SU-DHL-6 (cell line): Measurements from ENCODE around the gene OR9G1.

Experiments
- H2AFZ ChIP-seq: fragments of 200-600 bp; sonication (generic); 2 replicates; pipeline ENCODE4 v1.6.1; 2014; ENCODE audit warnings: low read depth, mild to moderate bottlenecking, moderate library complexity, mixed read lengths, antibody characterized with exemption, low read length; ENCODE audit not compliant: severe bottlenecking
- H3F3A ChIP-seq: fragments of 200-600 bp; shearing (Covaris generic); 2 replicates; pipeline ENCODE4 v1.6.0; 2016; ENCODE audit warnings: antibody characterized with exemption, mild to moderate bottlenecking; ENCODE audit not compliant: insufficient read depth
- H3K27ac ChIP-seq: fragments of 200-600 bp; sonication (generic); 2 replicates; pipeline ENCODE4 v1.5.1; 2016; ENCODE audit warnings: low read depth, mild to moderate bottlenecking, low read length, moderate library complexity, mixed read lengths
- H3K27me3 ChIP-seq: fragments of 200-600 bp; sonication (generic), shearing (Covaris generic); 2 replicates; pipeline ENCODE4 v1.6.0; 2014; ENCODE audit warnings: mild to moderate bottlenecking, low read length
- H3K36me3 ChIP-seq: fragments of 200-600 bp; sonication (generic); 2 replicates; pipeline ENCODE4 v1.6.1; 2014; ENCODE audit warnings: mild to moderate bottlenecking, low read length, mixed read lengths
- H3K4me2 ChIP-seq: fragments of 300-600, 200-600 bp; shearing (Covaris generic), sonication (generic); 2 replicates; pipeline ENCODE4 v1.6.0; 2014; ENCODE audit warnings: low read length, low read depth, mild to moderate bottlenecking; ENCODE audit not compliant: poor library complexity, severe bottlenecking
- H3K4me3 ChIP-seq: fragments of 200-600 bp; sonication (generic); 2 replicates; pipeline ENCODE4 v1.5.1; 2014; ENCODE audit warnings: antibody characterized with exemption, low read length, mild to moderate bottlenecking, mixed read lengths; ENCODE audit not compliant: insufficient read depth, poor library complexity, severe bottlenecking
- H3K79me2 ChIP-seq: fragments of 200-600 bp; sonication (generic); 2 replicates; pipeline ENCODE4 v1.6.1; 2014; ENCODE audit warnings: mild to moderate bottlenecking, low read length, moderate library complexity; ENCODE audit not compliant: insufficient read depth
- H3K9ac ChIP-seq: fragments of 200-600 bp; sonication (generic); 2 replicates; pipeline ENCODE4 v1.7.0; 2014; ENCODE audit warnings: mild to moderate bottlenecking, low read length
- H3K9me2 ChIP-seq: fragments of 200-600 bp; sonication (generic); replicated peaks from 2 replicates; pipeline ENCODE4 v1.6.1; 2014; ENCODE audit warnings: low read length; ENCODE audit not compliant: insufficient read depth
- H3K9me3 ChIP-seq: fragments of 200-600 bp; sonication (generic); 2 replicates; pipeline ENCODE4 v1.6.1; 2014; ENCODE audit warnings: low read length, mixed read lengths; ENCODE audit not compliant: insufficient read depth
- H4K20me1 ChIP-seq: fragments of 200-600 bp; sonication (generic); 2 replicates; pipeline ENCODE4 v1.6.1; 2014; ENCODE audit warnings: low read depth, mild to moderate bottlenecking, antibody characterized with exemption, low read length, moderate library complexity, mixed read lengths
- CTCF ChIP-seq: fragments of 200-600 bp; sonication (generic); IDR thresholded peaks from one replicate; pipeline ENCODE4 v1.5.1; 2017; ENCODE audit warnings: antibody characterized with exemption, mild to moderate bottlenecking, low read length, moderate library complexity; ENCODE audit not compliant: insufficient read depth, poor library complexity, severe bottlenecking
- EZH2phosphoT487 ChIP-seq: fragments of 200-600 bp; sonication (generic), shearing (Covaris generic); conservative IDR thresholded peaks from 2 replicates; pipeline ENCODE4 v1.6.1; 2018; ENCODE audit warnings: mild to moderate bottlenecking, antibody characterized with exemption, low read length, moderate library complexity, mixed read lengths

OR9G1 gene

GRCh38 chr11:56698795-56699194, at the start of gene OR9G1:
Gene OR9G1 (plus strand): TSS chr11:56699095. CDS start chr11:56700388, 1,293 bp downstream.
- TF ChIP-seq CTCF (no peak), EZH2phosphoT487 (no peak)
- H3K79me2 ChIP-seq = no peaks in the 10 kb centered on the region
- H3K9me2 ChIP-seq = no peaks in the 10 kb centered on the region
- H3F3A ChIP-seq = no peaks in the 10 kb centered on the region
- H3K27ac ChIP-seq = no peak within 1 kb of the TSS
- no peak within 1 kb of the TSS for H3K4me3 ChIP-seq
- no peaks in the 10 kb centered on the region for H3K36me3 ChIP-seq
- no peaks in the 10 kb centered on the region for H3K27me3 ChIP-seq
- no peak within 1 kb of the TSS for H3K9ac ChIP-seq
- no peaks in the 10 kb centered on the region for H3K9me3 ChIP-seq
- H4K20me1 ChIP-seq = no peaks in the 10 kb centered on the region
- no peak within 1 kb of the TSS for H2AFZ ChIP-seq
- no peak within 1 kb of the TSS for H3K4me2 ChIP-seq

- Histone ChIP-seq H3F3A (no peaks in the 10 kb centered on the region), H3K79me2 (no peaks in the 10 kb centered on the region), H3K27me3 (no peaks in the 10 kb centered on the region), H3K4me3 (no peak overlapping the region), H2AFZ (no peak overlapping the region), H3K4me2 (no peak overlapping the region), H3K27ac (no peak overlapping the region), H3K9me3 (no peaks in the 10 kb centered on the region), H3K36me3 (no peaks in the 10 kb centered on the region), H4K20me1 (no peaks in the 10 kb centered on the region), H3K9me2 (no peaks in the 10 kb centered on the region), H3K9ac (no peak overlapping the region)
- TF ChIP-seq CTCF (no peak), EZH2phosphoT487 (no peak)
These were observed 39.1 kb upstream of the OR9G1 start for GRCh38 chr11:56659755-56660154.

GRCh38 chr11:56663386-56663785, 35.5 kb upstream of the OR9G1 start, which contains the start of gene OR5AR1:
Gene OR5AR1 (plus strand): TSS chr11:56663686. CDS start chr11:56663686, 0 bp downstream.
- Histone ChIP-seq H3K9ac (no peak within 1 kb of the TSS), H2AFZ (no peak within 1 kb of the TSS), H3K27me3 (no peaks in the 10 kb centered on the region), H3K4me3 (no peak within 1 kb of the TSS), H3F3A (no peaks in the 10 kb centered on the region), H3K36me3 (no peaks in the 10 kb centered on the region), H3K79me2 (no peaks in the 10 kb centered on the region), H3K27ac (no peak within 1 kb of the TSS), H3K9me3 (no peaks in the 10 kb centered on the region), H3K9me2 (no peaks in the 10 kb centered on the region), H3K4me2 (no peak within 1 kb of the TSS), H4K20me1 (no peaks in the 10 kb centered on the region)
- TF ChIP-seq CTCF (no peak), EZH2phosphoT487 (no peak)

GRCh38 chr11:56670984-56671383, 27.9 kb upstream of the OR9G1 start:
- Histone ChIP-seq H3K27me3 (no peaks in the 10 kb centered on the region), H2AFZ (no peak overlapping the region), H3K4me3 (no peak overlapping the region), H3K79me2 (no peaks in the 10 kb centered on the region), H3K9me3 (no peaks in the 10 kb centered on the region), H3K9ac (no peak overlapping the region), H4K20me1 (no peaks in the 10 kb centered on the region), H3F3A (no peaks in the 10 kb centered on the region), H3K36me3 (no peaks in the 10 kb centered on the region), H3K27ac (no peak overlapping the region), H3K4me2 (no peak overlapping the region), H3K9me2 (no peaks in the 10 kb centered on the region)
- no peak for TF ChIP-seq CTCF
- TF ChIP-seq EZH2phosphoT487 = no peak
